BJ (cell line): Measurements from ENCODE around the gene RNU6-9. TPM values are rescaled to one million over a fixed set of nuclear protein-coding genes. Genes with fewer than 3 reads are reported as not detected.

Experiments used
- CTCF ChIA-PET: fragments of 350-600 bp; formaldehyde crosslinking; extraction: SDS; loops from one replicate; lab custom pipeline; 2021; ENCODE audit warnings: antibody characterized with exemption, inconsistent platforms; lab: Yijun Ruan, JAX
- POLR2A ChIA-PET: fragments of 300-600 bp; sonication (Branson Sonifier 250); formaldehyde crosslinking; extraction: SDS; loops from one replicate; lab custom pipeline; 2021; ENCODE audit warnings: antibody characterized with exemption; lab: Charles Lee
- DNase-seq: peaks from one replicate; pipeline ENCODE4 v3.0.0-alpha.2; 2011; ENCODE audit warnings: low read depth
- H3K27me3 ChIP-seq: 2 replicates; pipeline ENCODE4 v1.6.0; 2011; ENCODE audit warnings: low read length; ENCODE audit not compliant: control insufficient read depth, insufficient read depth
- H3K36me3 ChIP-seq: 2 replicates; pipeline ENCODE4 v1.5.1; 2011; ENCODE audit warnings: low read length; ENCODE audit not compliant: control insufficient read depth, insufficient read depth
- H3K4me3 ChIP-seq: 2 replicates; pipeline ENCODE4 v1.5.1; 2011; ENCODE audit warnings: low read depth, mild to moderate bottlenecking, control low read depth, low read length
- polyA plus RNA-seq: library from polyadenylated mRNA; depleted of rRNA; stranded (reverse); fragments of >200 nt; gene quantifications from 2 replicates; pipeline ENCODE4 v1.2.3, GENCODE V29; 2011
- TF ChIP-seq, protein P1 (sequence below): IDR thresholded peaks from 2 replicates; pipeline ENCODE4 v1.5.1; 2011; ENCODE audit warnings: low read depth, mild to moderate bottlenecking, control low read depth, inconsistent platforms, low read length, moderate library complexity; ENCODE audit not compliant: insufficient read depth

RNU6-9 gene
- polyA plus RNA-seq, 1 experiment, result not detected

DNA sequence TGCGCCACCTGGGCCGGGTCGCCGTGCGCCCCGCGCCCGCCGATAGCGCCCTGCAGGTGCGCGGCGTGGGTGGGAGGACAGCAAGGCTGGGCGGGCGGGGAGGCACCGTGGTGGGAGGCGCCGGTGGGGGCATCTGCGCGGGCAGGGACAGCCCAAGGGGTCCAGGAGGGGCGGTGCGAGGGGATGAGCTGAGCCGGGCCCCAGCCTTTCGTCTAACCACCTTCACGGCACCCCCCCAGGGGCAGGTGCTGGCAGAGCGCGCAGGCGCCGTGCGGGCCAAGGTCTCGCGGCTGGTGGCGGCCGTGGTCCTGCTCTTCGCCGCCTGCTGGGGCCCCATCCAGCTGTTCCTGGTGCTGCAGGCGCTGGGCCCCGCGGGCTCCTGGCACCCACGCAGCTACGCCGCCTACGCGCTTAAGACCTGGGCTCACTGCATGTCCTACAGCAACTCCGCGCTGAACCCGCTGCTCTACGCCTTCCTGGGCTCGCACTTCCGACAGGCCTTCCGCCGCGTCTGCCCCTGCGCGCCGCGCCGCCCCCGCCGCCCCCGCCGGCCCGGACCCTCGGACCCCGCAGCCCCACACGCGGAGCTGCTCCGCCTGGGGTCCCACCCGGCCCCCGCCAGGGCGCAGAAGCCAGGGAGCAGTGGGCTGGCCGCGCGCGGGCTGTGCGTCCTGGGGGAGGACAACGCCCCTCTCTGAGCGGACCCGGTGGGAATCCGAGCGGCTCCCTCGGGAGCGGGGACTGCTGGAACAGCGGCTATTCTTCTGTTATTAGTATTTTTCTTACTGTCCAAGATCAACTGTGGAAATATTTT, 27.0 kb downstream of the RNU6-9 start:
- ChIA-PET POLR2A (no interaction called here), CTCF (interaction anchor here (0.6 to 6.0 kb wide), 7 partner anchors 55 to 865 kb away, joined by 3 to 102 read pairs (median 5); partner anchors contain the start of gene WDR18)
- TF ChIP-seq, protein P1, sequence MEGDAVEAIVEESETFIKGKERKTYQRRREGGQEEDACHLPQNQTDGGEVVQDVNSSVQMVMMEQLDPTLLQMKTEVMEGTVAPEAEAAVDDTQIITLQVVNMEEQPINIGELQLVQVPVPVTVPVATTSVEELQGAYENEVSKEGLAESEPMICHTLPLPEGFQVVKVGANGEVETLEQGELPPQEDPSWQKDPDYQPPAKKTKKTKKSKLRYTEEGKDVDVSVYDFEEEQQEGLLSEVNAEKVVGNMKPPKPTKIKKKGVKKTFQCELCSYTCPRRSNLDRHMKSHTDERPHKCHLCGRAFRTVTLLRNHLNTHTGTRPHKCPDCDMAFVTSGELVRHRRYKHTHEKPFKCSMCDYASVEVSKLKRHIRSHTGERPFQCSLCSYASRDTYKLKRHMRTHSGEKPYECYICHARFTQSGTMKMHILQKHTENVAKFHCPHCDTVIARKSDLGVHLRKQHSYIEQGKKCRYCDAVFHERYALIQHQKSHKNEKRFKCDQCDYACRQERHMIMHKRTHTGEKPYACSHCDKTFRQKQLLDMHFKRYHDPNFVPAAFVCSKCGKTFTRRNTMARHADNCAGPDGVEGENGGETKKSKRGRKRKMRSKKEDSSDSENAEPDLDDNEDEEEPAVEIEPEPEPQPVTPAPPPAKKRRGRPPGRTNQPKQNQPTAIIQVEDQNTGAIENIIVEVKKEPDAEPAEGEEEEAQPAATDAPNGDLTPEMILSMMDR, result no peak
- no peak overlapping the region for H3K4me3 ChIP-seq
- H3K27me3 ChIP-seq, result peaks cover 22% of the 10 kb centered on the region
- no peak for DNase-seq
- no peaks in the 10 kb centered on the region for H3K36me3 ChIP-seq

DNA sequence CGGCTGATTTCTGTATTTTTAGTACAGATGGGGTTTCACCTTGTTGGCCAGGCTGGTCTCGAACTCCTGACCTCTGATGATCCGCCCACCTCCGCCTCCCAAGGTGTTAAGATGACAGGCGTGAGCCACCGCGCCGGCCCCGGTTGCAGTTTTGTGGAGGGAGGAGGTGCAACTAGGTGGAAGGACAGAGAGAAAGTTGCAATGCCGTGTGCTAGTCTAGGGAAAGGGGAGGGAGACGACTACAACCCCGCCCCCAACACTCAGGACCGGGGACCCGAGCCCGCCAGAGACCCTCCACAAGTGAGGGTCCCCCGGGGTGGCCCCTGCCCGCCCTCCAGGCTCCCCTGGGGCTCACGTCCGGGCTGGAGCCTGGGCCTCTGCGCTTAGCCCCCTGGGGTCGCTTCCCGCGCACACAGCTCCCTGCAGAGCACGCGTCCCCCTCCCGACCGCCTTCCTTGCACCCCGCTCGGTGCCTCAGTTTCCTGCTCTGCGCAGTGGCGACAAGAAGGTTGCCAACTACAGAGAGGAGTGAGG, 31.3 kb downstream of the RNU6-9 start:
- H3K27me3 ChIP-seq, result peaks cover 5% of the 10 kb centered on the region
- CTCF ChIA-PET, result interaction anchor here (1.0 to 6.0 kb wide), 5 partner anchors 9 to 342 kb away, joined by 3 to 102 read pairs (median 5); partner anchors contain the start of gene WDR18
- TF ChIP-seq, protein P1, result no peak
- H3K36me3 ChIP-seq, result peaks cover 5% of the 10 kb centered on the region
- no peak for DNase-seq
- POLR2A ChIA-PET, result no interaction called here
- peak overlapping the region; percentile 91 for H3K4me3 ChIP-seq

DNA sequence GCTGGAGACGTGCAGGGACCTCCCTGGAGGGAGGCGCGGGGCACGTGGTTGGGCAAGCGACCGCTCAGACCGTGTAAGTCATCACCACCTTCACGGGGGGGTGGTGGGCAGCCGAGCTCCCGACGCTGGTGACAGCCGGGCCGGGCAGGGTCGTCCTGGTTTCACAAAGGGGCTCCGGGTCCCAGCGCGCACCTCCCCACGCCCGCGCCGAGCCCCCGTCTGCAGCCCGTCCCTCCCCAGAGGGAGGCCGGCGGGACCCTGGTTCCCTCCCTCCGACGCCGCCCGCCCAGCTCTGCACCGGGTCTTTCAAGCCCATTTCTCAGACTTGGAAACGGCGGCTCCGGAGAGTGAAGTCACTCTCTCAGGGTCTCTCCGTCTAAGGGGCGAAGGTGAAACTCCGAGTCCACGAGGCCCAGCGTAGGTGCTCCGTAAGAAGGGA, 31.8 kb downstream of the RNU6-9 start:
- ChIA-PET POLR2A (no interaction called here), CTCF (interaction anchor here (1.0 to 6.0 kb wide), 3 partner anchors 58 to 341 kb away, joined by 3 to 102 read pairs (median 3); partner anchors contain the start of gene WDR18)
- DNase-seq, result no peak
- H3K27me3 ChIP-seq, result peaks cover under 1% of the 10 kb centered on the region; the same call in 1 of the 2 replicates
- H3K36me3 ChIP-seq, result peaks cover 5% of the 10 kb centered on the region
- H3K4me3 ChIP-seq, result peak overlapping the region; percentile 91
- TF ChIP-seq, protein P1, result no peak

DNA sequence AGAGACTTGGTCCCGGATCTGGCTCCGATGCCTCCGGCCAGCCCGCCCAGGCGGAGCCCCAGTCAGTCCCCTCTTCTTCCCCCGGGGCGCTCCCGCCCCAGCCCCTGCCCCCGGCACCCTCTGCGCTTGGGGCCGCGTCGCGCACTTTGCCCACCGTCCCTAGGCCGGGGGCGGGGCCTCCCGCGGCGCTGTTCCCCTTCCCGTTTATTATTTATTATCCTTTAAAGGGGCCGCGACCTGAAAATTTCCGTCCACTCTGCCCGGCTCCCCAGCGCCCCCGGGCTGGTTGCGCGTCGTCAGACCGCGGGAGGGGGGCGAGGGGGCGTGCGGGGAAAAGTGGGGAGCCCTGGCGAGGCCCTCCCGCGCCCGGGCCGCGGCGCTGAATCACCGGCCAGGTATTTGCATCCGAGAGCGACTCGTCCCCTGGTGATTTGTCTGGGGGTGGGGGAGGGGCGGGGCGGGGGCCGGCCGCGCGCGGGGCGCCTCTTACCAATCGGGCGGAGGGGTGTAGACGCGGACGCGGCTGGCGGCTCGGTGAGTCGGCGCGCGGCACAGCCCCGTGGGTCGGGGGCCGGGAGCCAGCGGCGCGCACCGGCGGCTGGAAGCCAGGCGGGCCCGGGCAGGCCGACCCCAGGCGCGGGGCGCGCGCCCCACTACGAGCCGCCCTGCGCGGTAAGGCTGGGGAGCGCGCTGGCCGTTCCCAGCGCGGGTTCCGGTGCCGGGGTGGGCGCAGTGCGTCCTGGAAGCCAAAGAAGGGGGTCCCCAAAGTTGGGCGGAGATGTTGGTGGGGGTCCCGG, 32.4 kb downstream of the RNU6-9 start, which contains the start of gene ARID3A:
Gene ARID3A, plus strand, starts transcription at position 510 of the 797 bp plus-strand sequence. CDS start 3,494 bp downstream, outside the sequence.
- CTCF ChIA-PET, result interaction anchor here (1.0 to 6.0 kb wide), 2 partner anchors 58 to 62 kb away, joined by 3 to 102 read pairs; partner anchors contain the start of gene WDR18
- TF ChIP-seq, protein P1, result no peak
- Histone ChIP-seq H3K27me3 (no peaks in the 10 kb centered on the region), H3K4me3 (peak within 1 kb of the TSS; percentile 91), H3K36me3 (peaks cover 6% of the 10 kb centered on the region)
- peak; percentile 32 for DNase-seq
- POLR2A ChIA-PET, result no interaction called here
